ENCODE data around the gene IGF2.
A peak's percentile ranks its signal among the peaks of the same experiment; 100 is the strongest.

Gene IGF2

DNA sequence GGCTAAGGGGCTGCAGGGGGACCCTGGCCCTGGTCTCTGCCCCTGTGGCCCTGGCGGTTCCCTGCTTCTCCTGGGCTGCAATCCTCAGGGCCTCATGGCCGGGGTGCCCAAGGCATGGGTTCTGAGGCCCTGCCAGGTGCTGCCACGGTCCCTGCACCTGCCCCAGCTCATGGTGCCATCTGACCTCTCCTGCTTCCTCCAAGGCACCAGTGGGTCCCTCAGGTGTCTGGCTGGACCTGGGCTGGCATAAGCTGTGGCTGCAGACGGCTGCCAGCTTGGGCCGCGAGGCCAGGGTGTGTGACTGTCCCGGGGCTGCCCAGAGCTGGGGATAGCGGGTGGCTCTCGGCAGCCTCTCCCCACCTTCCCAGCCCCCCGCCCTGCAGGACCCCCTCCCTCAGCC lies 19.8 kb upstream of the IGF2 start:
- Histone ChIP-seq H3K4me3 (replicated peaks; ENCODE audit: low read depth, low read length) (no peak overlapping the region), H3K36me3 (ENCODE audit: control insufficient read depth, insufficient read depth, low read length) (no peaks in the 10 kb centered on the region), H3K27me3 (replicated peaks; ENCODE audit: control insufficient read depth, insufficient read depth, low read length) (no peaks in the 10 kb centered on the region)
- TF ChIP-seq, protein P1, sequence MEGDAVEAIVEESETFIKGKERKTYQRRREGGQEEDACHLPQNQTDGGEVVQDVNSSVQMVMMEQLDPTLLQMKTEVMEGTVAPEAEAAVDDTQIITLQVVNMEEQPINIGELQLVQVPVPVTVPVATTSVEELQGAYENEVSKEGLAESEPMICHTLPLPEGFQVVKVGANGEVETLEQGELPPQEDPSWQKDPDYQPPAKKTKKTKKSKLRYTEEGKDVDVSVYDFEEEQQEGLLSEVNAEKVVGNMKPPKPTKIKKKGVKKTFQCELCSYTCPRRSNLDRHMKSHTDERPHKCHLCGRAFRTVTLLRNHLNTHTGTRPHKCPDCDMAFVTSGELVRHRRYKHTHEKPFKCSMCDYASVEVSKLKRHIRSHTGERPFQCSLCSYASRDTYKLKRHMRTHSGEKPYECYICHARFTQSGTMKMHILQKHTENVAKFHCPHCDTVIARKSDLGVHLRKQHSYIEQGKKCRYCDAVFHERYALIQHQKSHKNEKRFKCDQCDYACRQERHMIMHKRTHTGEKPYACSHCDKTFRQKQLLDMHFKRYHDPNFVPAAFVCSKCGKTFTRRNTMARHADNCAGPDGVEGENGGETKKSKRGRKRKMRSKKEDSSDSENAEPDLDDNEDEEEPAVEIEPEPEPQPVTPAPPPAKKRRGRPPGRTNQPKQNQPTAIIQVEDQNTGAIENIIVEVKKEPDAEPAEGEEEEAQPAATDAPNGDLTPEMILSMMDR (IDR thresholded peaks at IDR 0.05; ENCODE audit: insufficient read depth, low read length, poor library complexity, severe bottlenecking), result no peak
- DNase-seq (ENCODE audit: extremely low read depth, insufficient read length), result no peak

DNA sequence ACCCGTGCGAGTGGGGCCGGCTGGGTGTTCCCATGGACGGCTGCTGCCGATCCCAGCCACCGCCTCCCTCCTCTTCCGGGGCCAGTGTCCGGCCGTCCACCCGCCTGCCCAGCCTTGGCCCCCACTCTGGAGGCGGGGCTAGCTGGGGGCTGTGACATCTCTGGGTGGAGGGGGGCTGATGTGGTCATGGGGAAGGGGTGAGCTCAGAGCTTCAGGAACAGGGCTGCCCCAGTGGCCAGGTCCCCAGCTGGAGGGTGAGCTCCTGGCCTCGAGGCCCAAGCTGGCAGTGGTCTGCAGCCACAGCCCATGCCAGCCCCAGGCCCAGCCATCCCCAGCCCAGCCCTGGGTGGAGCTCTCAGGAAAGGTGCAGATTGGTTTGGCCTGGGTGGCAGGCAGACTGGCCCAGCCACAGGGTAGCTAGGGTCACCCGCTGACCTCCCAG lies 19.1 kb upstream of the IGF2 start:
- H3K27me3 ChIP-seq (replicated peaks; ENCODE audit: control insufficient read depth, insufficient read depth, low read length), result no peaks in the 10 kb centered on the region
- TF ChIP-seq, protein P1 (IDR thresholded peaks at IDR 0.05; ENCODE audit: insufficient read depth, low read length, poor library complexity, severe bottlenecking), result no peak
- no peaks in the 10 kb centered on the region for H3K36me3 ChIP-seq (ENCODE audit: control insufficient read depth, insufficient read depth, low read length)

DNA sequence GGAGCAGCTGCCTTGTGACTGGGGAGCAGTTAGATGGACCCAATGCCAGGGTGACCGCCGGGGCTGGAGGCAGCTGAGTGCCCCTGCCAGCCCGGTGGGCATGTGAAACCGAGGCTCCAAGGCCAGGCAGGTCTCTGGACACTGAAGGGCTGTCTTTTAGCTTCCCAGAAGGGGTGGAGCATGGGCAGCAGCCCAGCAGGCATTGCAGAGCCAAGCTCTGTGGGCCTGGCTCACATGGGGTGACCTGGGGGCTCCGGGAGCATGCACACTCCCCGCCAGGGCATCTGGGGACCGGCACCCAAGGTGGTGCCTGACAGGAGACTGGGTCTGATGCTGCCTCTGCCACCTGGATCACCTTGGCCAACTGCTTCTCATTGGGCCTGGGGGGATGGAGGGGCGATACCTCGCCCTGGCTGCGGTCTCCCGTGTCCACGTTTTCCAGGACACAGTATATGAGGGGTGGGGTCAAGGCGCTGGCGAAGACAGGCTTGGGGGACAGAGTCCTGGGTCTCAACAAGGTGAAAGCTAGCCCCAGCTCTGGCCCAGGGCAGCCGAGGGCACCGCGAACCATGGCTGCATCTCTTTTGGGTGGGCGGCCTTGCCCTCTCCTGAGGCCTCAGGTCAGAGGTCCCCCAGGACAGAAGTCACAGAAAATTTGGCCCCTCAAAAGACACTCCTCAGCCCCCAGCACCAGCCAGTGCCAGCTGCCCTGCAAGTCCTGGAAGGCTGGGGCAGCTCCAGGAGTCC lies 18.3 kb upstream of the IGF2 start:
- H3K4me3 ChIP-seq (replicated peaks; ENCODE audit: low read depth, low read length), result no peak overlapping the region
- peaks cover 3% of the 10 kb centered on the region; the same call in 1 of the 2 replicates for H3K27me3 ChIP-seq (replicated peaks; ENCODE audit: control insufficient read depth, insufficient read depth, low read length)
- no peak for DNase-seq (ENCODE audit: extremely low read depth, insufficient read length)
- TF ChIP-seq, protein P1 (IDR thresholded peaks at IDR 0.05; ENCODE audit: insufficient read depth, low read length, poor library complexity, severe bottlenecking), result no peak
- no peaks in the 10 kb centered on the region for H3K36me3 ChIP-seq (ENCODE audit: control insufficient read depth, insufficient read depth, low read length)

More for the DNA sequence above, 19.1 kb upstream of the IGF2 start:
- DNase-seq (ENCODE audit: extremely low read depth, insufficient read length), result no peak
- H3K4me3 ChIP-seq (replicated peaks; ENCODE audit: low read depth, low read length), result no peak overlapping the region

DNA sequence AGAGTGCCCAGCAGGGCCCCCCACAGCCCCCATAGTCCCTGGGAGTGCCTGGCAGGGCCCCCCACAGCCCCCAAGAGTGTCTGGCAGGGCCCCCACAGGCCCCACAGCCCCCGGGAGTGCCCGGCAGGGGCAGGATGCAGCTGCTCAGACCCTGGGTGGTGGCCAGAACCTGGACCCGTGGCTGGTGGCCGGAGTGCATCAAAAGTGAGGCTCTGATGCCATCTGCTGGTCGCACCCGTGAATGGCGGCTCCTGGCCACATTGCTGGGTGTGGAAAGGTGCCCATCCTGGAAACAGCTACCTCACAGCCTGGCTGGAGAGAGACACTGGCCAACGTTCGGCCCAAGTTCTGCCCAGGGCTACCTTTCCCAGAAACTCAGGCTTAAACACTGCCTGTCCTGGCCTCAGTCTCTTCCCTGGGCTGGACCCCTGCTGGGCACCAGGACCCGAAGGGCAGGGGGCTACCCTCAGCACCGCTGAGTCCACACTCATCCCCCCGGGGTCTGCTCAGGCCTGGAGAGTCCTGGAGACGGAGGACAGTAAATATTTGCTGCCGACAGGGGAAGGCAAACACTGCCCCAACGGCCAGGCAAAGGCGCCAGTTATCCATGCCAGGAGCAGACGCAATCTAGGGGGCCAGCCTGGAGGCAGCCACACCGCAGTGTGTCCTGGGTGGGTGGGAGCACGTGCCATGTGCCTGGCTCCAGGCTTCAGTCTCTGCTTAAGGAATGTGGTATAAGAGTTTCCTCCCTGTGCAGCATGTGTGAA lies 17.4 kb upstream of the IGF2 start:
- Histone ChIP-seq H3K36me3 (ENCODE audit: control insufficient read depth, insufficient read depth, low read length) (no peaks in the 10 kb centered on the region), H3K4me3 (replicated peaks; ENCODE audit: low read depth, low read length) (no peak overlapping the region), H3K27me3 (replicated peaks; ENCODE audit: control insufficient read depth, insufficient read depth, low read length) (peaks cover 3% of the 10 kb centered on the region; the same call in 1 of the 2 replicates)
- no peak for DNase-seq (ENCODE audit: extremely low read depth, insufficient read length)
- TF ChIP-seq, protein P1 (IDR thresholded peaks at IDR 0.05; ENCODE audit: insufficient read depth, low read length, poor library complexity, severe bottlenecking), result peak; percentile 78

DNA sequence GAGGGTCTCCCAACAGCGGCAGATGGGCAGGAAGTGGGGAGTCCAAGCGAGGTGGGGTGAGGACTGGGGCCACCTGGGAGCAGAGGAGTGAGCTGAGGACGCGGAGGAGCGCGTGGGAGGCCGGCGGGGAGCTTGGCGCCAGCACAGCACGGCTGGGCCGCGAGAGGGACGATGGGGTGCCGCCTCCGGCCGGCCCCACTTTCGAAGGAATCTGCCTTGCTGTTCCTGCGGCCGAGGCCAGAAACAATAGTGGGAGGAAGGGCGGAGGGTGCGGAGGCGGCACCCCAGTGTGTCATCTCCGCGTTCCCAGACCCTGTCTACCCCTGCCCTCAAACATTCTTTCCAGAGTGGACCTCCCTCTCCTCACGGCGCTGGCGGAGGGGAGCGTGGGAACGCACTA lies 16.3 kb upstream of the IGF2 start:
- Histone ChIP-seq H3K4me3 (replicated peaks; ENCODE audit: low read depth, low read length) (no peak overlapping the region), H3K27me3 (replicated peaks; ENCODE audit: control insufficient read depth, insufficient read depth, low read length) (peaks cover 3% of the 10 kb centered on the region; the same call in 1 of the 2 replicates), H3K36me3 (ENCODE audit: control insufficient read depth, insufficient read depth, low read length) (no peaks in the 10 kb centered on the region)
- TF ChIP-seq, protein P1 (IDR thresholded peaks at IDR 0.05; ENCODE audit: insufficient read depth, low read length, poor library complexity, severe bottlenecking), result no peak
- DNase-seq (ENCODE audit: extremely low read depth, insufficient read length), result no peak
